Aorta (tissue), 5 donors: Measurements from ENCODE around the gene CYFIP1. TPM values are rescaled to one million over a fixed set of nuclear protein-coding genes. Genes with fewer than 3 reads are reported as not detected.

Experiments
- ATAC-seq: fragments of 200-7000 bp; cut with Tn5 transposase; one replicate; pipeline ENCODE4 v1.9.1; 2022; ENCODE audit warnings: moderate library complexity; ENCODE audit not compliant: low FRiP score
- DNase-seq, 2 donors: peaks; one replicate each; pipeline ENCODE4 v3.0.0-alpha.2; 2020
- H3K27ac ChIP-seq, 2 donors: one replicate each; pipeline ENCODE4 v1.5.1; 2013; ENCODE audit warnings: low read length in 2 of 2, mild to moderate bottlenecking in 2 of 2, moderate library complexity in 2 of 2, control low read depth in 1 of 2, inconsistent platforms in 1 of 2, low read depth in 1 of 2
- H3K27me3 ChIP-seq, 2 donors: one replicate each; pipeline ENCODE4 v1.6.1; 2013; ENCODE audit warnings: control low read depth in 1 of 2, low read length in 1 of 2, mild to moderate bottlenecking in 1 of 2, moderate library complexity in 1 of 2; ENCODE audit not compliant: insufficient read depth in 2 of 2, control insufficient read depth in 1 of 2
- H3K36me3 ChIP-seq, 2 donors: one replicate each; pipeline ENCODE4 v1.6.1; 2013; ENCODE audit warnings: control low read depth in 1 of 2, low read length in 1 of 2, mild to moderate bottlenecking in 1 of 2; ENCODE audit not compliant: insufficient read depth in 2 of 2, control insufficient read depth in 1 of 2
- H3K4me1 ChIP-seq, 2 donors: one replicate each; pipeline ENCODE4 v1.6.1; 2013; ENCODE audit warnings: low read length in 2 of 2, control low read depth in 1 of 2, mild to moderate bottlenecking in 1 of 2, moderate library complexity in 1 of 2; ENCODE audit not compliant: insufficient read depth in 2 of 2, control insufficient read depth in 1 of 2
- H3K4me3 ChIP-seq, 2 donors: one replicate each; pipeline ENCODE4 v1.5.1; 2013; ENCODE audit warnings: low read length in 2 of 2, control low read depth in 1 of 2, mild to moderate bottlenecking in 1 of 2
- H3K9me3 ChIP-seq: one replicate; pipeline ENCODE4 v1.6.1; 2013; ENCODE audit warnings: mild to moderate bottlenecking, low read length; ENCODE audit not compliant: control insufficient read depth
- WGBS, 2 donors: extraction: QIAGEN DNeasy Blood & Tissue Kit; methylation state at CpG; one replicate each; pipeline ENCODE4 v1.1.7; 2013; 5-methylcytosine and 5-hydroxymethylcytosine counted together
- intact Hi-C, 2 donors: fragments of 100-400 bp; cut with DNase I; formaldehyde crosslinking; loops; one replicate each; pipeline versions ENCODE4 v1.14.2 to v1.15.0; 2022
- polyA plus RNA-seq, 2 donors: library from polyadenylated mRNA; stranded (reverse); fragments of 200-250 nt; gene quantifications; one replicate each; pipeline ENCODE4 v1.2.3, GENCODE V29; 2013
- total RNA-seq, 2 donors: library from RNA; stranded (reverse); fragmentation: NEBNext Ultra II Directional; extraction: Animal tissue kit (Norgen Biotek cat#: 25700); gene quantifications; one replicate each; pipeline ENCODE4 v1.2.1, GENCODE V29; 2021
- donor health status: healthy with polysubstance abuse.
- donor health status: Bipolar disorder and iron deficiency.
- donor health status: DM: no; HTN: no; CAD: no.
- donor health status: DM: no; HTN: no; CAD: no.
- donor health status: DM: yes; HTN: yes; CAD: no.

The CYFIP1 gene
- total and polyA plus RNA-seq, 4 donors = 46.5 to 172 (median 104) TPM

GRCh38 chr15:22839046-22839695 lies 141.0 kb downstream of the CYFIP1 start:
- WGBS, 2 donors = 0 to 1% methylated on average over 16 of the region's 16 CpGs
- Histone ChIP-seq H3K36me3 (no peaks in the 10 kb centered on the region), H3K4me3 (peak overlapping the region; percentile 30 to 85), H3K27me3 (no peaks in the 10 kb centered on the region), H3K27ac (peak overlapping the region; percentile 63 to 83), H3K4me1 (no peaks in the 10 kb centered on the region), H3K9me3 (no peaks in the 10 kb centered on the region)
- DNase-seq = no peak
- no peak for ATAC-seq
- intact Hi-C loops = loop anchor here (2.0 to 5.0 kb wide), 3 partner anchors 52 to 200 kb away; partner anchors contain the start of genes NIPA1 (in 2 of the 2) and TUBGCP5 (in 1 of the 2)

GRCh38 chr15:22838292-22839042 lies 141.7 kb downstream of the CYFIP1 start, which contains the start of gene NIPA2:
NIPA2 (plus strand) TSS chr15:22838666; CDS start chr15:22851732, 13,066 bp downstream.
- Histone ChIP-seq H3K36me3 (no peaks in the 10 kb centered on the region), H3K4me1 (no peaks in the 10 kb centered on the region), H3K27ac (peak within 1 kb of the TSS; percentile 63 to 83), H3K9me3 (no peaks in the 10 kb centered on the region), H3K27me3 (no peaks in the 10 kb centered on the region), H3K4me3 (peak within 1 kb of the TSS; percentile 67 to 85)
- intact Hi-C loops = loop anchor here (2.0 to 5.0 kb wide), 3 partner anchors 51 to 200 kb away; partner anchors contain the start of genes NIPA1 (in 2 of the 2) and TUBGCP5 (in 1 of the 2)
- WGBS, 2 donors = 0% methylated on average over 79 to 83 of the region's 83 CpGs
- ATAC-seq (peak; percentile 99), DNase-seq (peak; percentile 99 to 100)

GRCh38 chr15:22831473-22831872 lies 148.7 kb downstream of the CYFIP1 start:
- no peak for DNase-seq
- intact Hi-C loops = no loop called here
- Histone ChIP-seq H3K36me3 (peaks cover 0 to 2% of the 10 kb centered on the region in 2 donors), H3K27ac (no peak overlapping the region), H3K27me3 (no peaks in the 10 kb centered on the region), H3K4me3 (no peak overlapping the region), H3K9me3 (no peaks in the 10 kb centered on the region), H3K4me1 (no peaks in the 10 kb centered on the region)
- no peak for ATAC-seq
- WGBS, 2 donors = 38 to 42% methylated on average over 1 of the region's 1 CpG

GRCh38 chr15:22827125-22827524 lies 153.0 kb downstream of the CYFIP1 start:
- Histone ChIP-seq H3K4me3 (no peak overlapping the region), H3K36me3 (peaks cover 0 to 7% of the 10 kb centered on the region in 2 donors), H3K9me3 (no peaks in the 10 kb centered on the region), H3K27me3 (no peaks in the 10 kb centered on the region), H3K4me1 (no peaks in the 10 kb centered on the region), H3K27ac (no peak overlapping the region)
- intact Hi-C loops = no loop called here
- 41 to 55% methylated on average over 1 of the region's 1 CpG for WGBS, 2 donors
- DNase-seq = no peak
- no peak for ATAC-seq

- Histone ChIP-seq H3K27me3 (no peaks in the 10 kb centered on the region), H3K4me3 (no peak overlapping the region), H3K36me3 (peaks cover 0 to 9% of the 10 kb centered on the region in 2 donors), H3K4me1 (no peaks in the 10 kb centered on the region), H3K27ac (no peak overlapping the region), H3K9me3 (no peaks in the 10 kb centered on the region)
- 93% methylated on average over 29 of the region's 29 CpGs for WGBS, 2 donors
- no peak for DNase-seq
- no peak for ATAC-seq
- intact Hi-C loops = no loop called here
Observed at GRCh38 chr15:22823495-22824128, 156.6 kb downstream of the CYFIP1 start.

- Histone ChIP-seq H3K9me3 (no peaks in the 10 kb centered on the region), H3K4me3 (no peak overlapping the region), H3K27ac (no peak overlapping the region), H3K4me1 (no peaks in the 10 kb centered on the region), H3K27me3 (no peaks in the 10 kb centered on the region), H3K36me3 (peaks cover 0 to 7% of the 10 kb centered on the region in 2 donors)
- no peak for DNase-seq
- no peak for ATAC-seq
- intact Hi-C loops = no loop called here
- WGBS, 2 donors = 75 to 83% methylated on average over 2 of the region's 2 CpGs
Observed at GRCh38 chr15:22819651-22820050, 160.5 kb downstream of the CYFIP1 start.

Other genes with a start within 250 kb of the CYFIP1 start
- 10 to 100 TPM in 1 of 2 donors, 1 to 10 TPM in 1; 9.8 to 13.8 TPM for gene NIPA1, start 193.7 kb downstream of the CYFIP1 start, total RNA-seq
- 1 to 10 TPM; 3.7 to 4.3 TPM for gene NIPA1, start 193.7 kb downstream of the CYFIP1 start, polyA plus RNA-seq
- 10 to 100 TPM; 28.3 to 30.1 TPM for gene NIPA2, start 141.7 kb downstream of the CYFIP1 start, total RNA-seq
- gene NIPA2, start 141.7 kb downstream of the CYFIP1 start, polyA plus RNA-seq = 10 to 100 TPM in 1 of 2 donors, 1 to 10 TPM in 1; 5.9 to 11.6 TPM
- 10 to 100 TPM; 13.7 to 19.8 TPM for gene TUBGCP5, start 59.2 kb upstream of the CYFIP1 start, total RNA-seq
- 10 to 100 TPM in 1 of 2 donors, 1 to 10 TPM in 1; 2.6 to 13.5 TPM for gene TUBGCP5, start 59.2 kb upstream of the CYFIP1 start, polyA plus RNA-seq
- gene GOLGA6L1, start 156.5 kb upstream of the CYFIP1 start, total RNA-seq = not detected
- not detected for gene GOLGA6L1, start 156.5 kb upstream of the CYFIP1 start, polyA plus RNA-seq